HEK293 (cell line): ENCODE measurements around the gene ITPRIPL1.

Source experiments
- CTCF ChIP-seq: fragments of 450-650 bp; formaldehyde crosslinking; IDR thresholded peaks from 2 replicates; pipeline ENCODE4 v1.5.1; 2016; ENCODE audit warnings: missing biosample characterization, missing genetic modification characterization
- IKZF3 ChIP-seq: fragments of 450-650 bp; IDR thresholded peaks from 2 replicates; pipeline ENCODE4 v1.5.0; 2018; ENCODE audit warnings: missing biosample characterization, mild to moderate bottlenecking, missing genetic modification characterization, moderate library complexity
- KLF8 ChIP-seq: fragments of 450-650 bp; formaldehyde crosslinking; IDR thresholded peaks from 2 replicates; pipeline ENCODE4 v1.5.1; 2016; ENCODE audit warnings: missing biosample characterization, missing genetic modification characterization
- MZF1 ChIP-seq: fragments of 450-650 bp; formaldehyde crosslinking; IDR thresholded peaks from 2 replicates; pipeline ENCODE4 v1.5.1; 2017; ENCODE audit warnings: missing biosample characterization, missing genetic modification characterization, borderline replicate concordance
- ZFP3 ChIP-seq: fragments of 450-650 bp; formaldehyde crosslinking; IDR thresholded peaks from 2 replicates; pipeline ENCODE4 v1.5.1; 2016; ENCODE audit warnings: low read depth, missing biosample characterization, missing genetic modification characterization
- ZNF274 ChIP-seq, 2 experiments: fragments of 200-500 bp in 1 of 2; fragments of 450-650 bp in 1 of 2; sonication (Bioruptor generic) in 1 of 2; formaldehyde crosslinking in 1 of 2; IDR thresholded peaks; 2 replicates each; pipeline versions ENCODE4 v1.5.1 to v1.6.1; 2014 to 2016; ENCODE audit warnings: borderline replicate concordance in 1 of 2, inconsistent platforms in 1 of 2, low read length in 1 of 2, missing biosample characterization in 1 of 2, missing genetic modification characterization in 1 of 2
- ZNF549 ChIP-seq: fragments of 450-650 bp; IDR thresholded peaks from 2 replicates; pipeline ENCODE4 v1.5.1; 2018; ENCODE audit warnings: missing biosample characterization, missing genetic modification characterization, mild to moderate bottlenecking, inconsistent platforms, moderate library complexity
- ZNF555 ChIP-seq: fragments of 450-650 bp; formaldehyde crosslinking; conservative IDR thresholded peaks from 2 replicates; pipeline ENCODE4 v1.5.1; 2017; ENCODE audit warnings: missing biosample characterization, mild to moderate bottlenecking, missing genetic modification characterization, inconsistent platforms

GRCh38 chr2:96329874-96330273 is 4.8 kb downstream of the ITPRIPL1 start:
- no peak for TF ChIP-seq ZNF555 (tag by site-specific recombination)
- no peak for TF ChIP-seq ZNF549
- no peak for TF ChIP-seq CTCF (tag by site-specific recombination)
- TF ChIP-seq KLF8 (tag by site-specific recombination) = no peak
- TF ChIP-seq ZNF274 (IDR thresholded peaks at IDR 0.05; ENCODE audit: low read length) = no peak
- TF ChIP-seq ZNF274 (tag by site-specific recombination; IDR thresholded peaks at IDR 0.05; ENCODE audit: borderline replicate concordance) = no peak
- no peak for TF ChIP-seq ZFP3
- no peak for TF ChIP-seq IKZF3
- no peak for TF ChIP-seq MZF1 (tag by site-specific recombination)
